Keratinocyte (primary cell): ENCODE measurements around the gene INSYN1. TPM values are rescaled to one million over a fixed set of nuclear protein-coding genes. Genes with fewer than 3 reads are reported as not detected.

Experiments
- DNase-seq: peaks from one replicate; pipeline ENCODE4 v3.0.0-alpha.2; 2011; ENCODE audit warnings: low read depth, missing footprints, low spot score
- FAIRE-seq: peaks from 2 replicates; lab custom pipeline; 2011; peaks lifted over from hg19 to GRCh38; lab: Jason Lieb, UNC
- H2AFZ ChIP-seq: 2 replicates; pipeline ENCODE4 v1.6.0; 2012; ENCODE audit warnings: low read length, control low read depth, inconsistent platforms; ENCODE audit not compliant: control insufficient read depth
- H3K27ac ChIP-seq: 2 replicates; pipeline ENCODE4 v1.5.1; 2011; ENCODE audit warnings: low read length; ENCODE audit not compliant: control insufficient read depth, insufficient read depth
- H3K27me3 ChIP-seq: 3 replicates; pipeline ENCODE4 v1.6.0; 2011; ENCODE audit warnings: low read length; ENCODE audit not compliant: control insufficient read depth, insufficient read depth; ENCODE audit errors: extremely low read depth
- H3K36me3 ChIP-seq, 2 experiments: 2 replicates in 1 of 2; 3 replicates in 1 of 2; pipeline ENCODE4 v1.5.1; 2011; ENCODE audit warnings: low read length in 2 of 2, mild to moderate bottlenecking in 1 of 2; ENCODE audit not compliant: control insufficient read depth in 2 of 2, insufficient read depth in 2 of 2; ENCODE audit errors: extremely low read depth in 1 of 2
- H3K4me1 ChIP-seq: 3 replicates; pipeline ENCODE4 v1.5.1; 2011; ENCODE audit warnings: low read length; ENCODE audit not compliant: control insufficient read depth, insufficient read depth; ENCODE audit errors: extremely low read depth
- H3K4me2 ChIP-seq: 3 replicates; pipeline ENCODE4 v1.6.0; 2011; ENCODE audit warnings: low read depth, low read length; ENCODE audit not compliant: control insufficient read depth, insufficient read depth; ENCODE audit errors: extremely low read depth
- H3K4me3 ChIP-seq, 3 experiments: fragments of 200-600 bp in 1 of 3; sonication (generic) in 1 of 3; 2 replicates in 2 of 3; 3 replicates in 1 of 3; pipeline ENCODE4 v1.5.1; 2011 to 2016; ENCODE audit warnings: low read length in 3 of 3, mild to moderate bottlenecking in 3 of 3, control low read depth in 2 of 3, inconsistent platforms in 1 of 3, low read depth in 1 of 3, mixed read lengths in 1 of 3, mixed run types in 1 of 3, moderate library complexity in 1 of 3; ENCODE audit not compliant: control insufficient read depth in 2 of 3, insufficient read depth in 2 of 3; ENCODE audit errors: extremely low read depth in 1 of 3
- H3K79me2 ChIP-seq: 2 replicates; pipeline ENCODE4 v1.6.0; 2012; ENCODE audit warnings: low read length; ENCODE audit not compliant: control insufficient read depth, insufficient read depth
- H3K9ac ChIP-seq: 3 replicates; pipeline ENCODE4 v1.6.0; 2011; ENCODE audit warnings: low read length; ENCODE audit not compliant: control insufficient read depth, insufficient read depth; ENCODE audit errors: extremely low read depth
- H3K9me1 ChIP-seq: 3 replicates; pipeline ENCODE4 v1.6.0; 2011; ENCODE audit warnings: low read length; ENCODE audit not compliant: control insufficient read depth, insufficient read depth; ENCODE audit errors: extremely low read depth
- H3K9me3 ChIP-seq: 2 replicates; pipeline ENCODE4 v1.5.1; 2012; ENCODE audit warnings: low read depth, low read length; ENCODE audit not compliant: control insufficient read depth
- H4K20me1 ChIP-seq: 3 replicates; pipeline ENCODE4 v1.6.0; 2011; ENCODE audit warnings: low read length; ENCODE audit not compliant: control insufficient read depth, insufficient read depth; ENCODE audit errors: extremely low read depth
- CTCF ChIP-seq, 3 experiments: IDR thresholded peaks in 1 of 3; conservative IDR thresholded peaks in 1 of 3; optimal IDR thresholded peaks in 1 of 3; 2 replicates in 2 of 3; 3 replicates in 1 of 3; pipeline versions ENCODE3 to v1.5.1; 2011; ENCODE audit warnings: low read length in 3 of 3, mild to moderate bottlenecking in 3 of 3, moderate library complexity in 2 of 3, control low read depth in 1 of 3, inconsistent platforms in 1 of 3; ENCODE audit not compliant: insufficient read depth in 2 of 3; ENCODE audit errors: extremely low read depth in 1 of 3
- EZH2 ChIP-seq: IDR thresholded peaks from one replicate; pipeline ENCODE4 v1.6.1; 2012; ENCODE audit warnings: inconsistent platforms, mild to moderate bottlenecking, low read length, moderate library complexity
- dilution Hi-C: fragments of 300-500 bp; cut with MboI; formaldehyde crosslinking; loops from one replicate; pipeline ENCODE4 v1.7.0; 2020; ENCODE audit warnings: low sequenced_read_pairs; ENCODE audit not compliant: extremely low pct_ligation_motif_present
- polyA plus RNA-seq, 5 experiments: library from polyadenylated mRNA; depleted of rRNA in 3 of 5; stranded (reverse) in 3 of 5; stranded (forward) in 1 of 5; unstranded in 1 of 5; fragments of >200 nt; gene quantifications; 1 replicate in 1 of 5; 2 replicates in 3 of 5; 3 replicates in 1 of 5; pipeline versions ENCODE4 v1.2.1 to v1.2.3, GENCODE V29; 2011 to 2012; ENCODE audit warnings: missing spikeins in 2 of 5, low read depth in 1 of 5, low replicate concordance in 1 of 5

The INSYN1 gene
- polyA plus RNA-seq, 1 donor (not counting 4 experiments of a cell fraction or from before 2014, with no cell fraction given) = 0.47 TPM

- no peak overlapping the region for H2AFZ ChIP-seq
- no peaks in the 10 kb centered on the region for H3K9me3 ChIP-seq
- no peaks in the 10 kb centered on the region for H3K36me3 ChIP-seq
- peaks cover 4% of the 10 kb centered on the region for H4K20me1 ChIP-seq
- no peak overlapping the region for H3K9ac ChIP-seq
- DNase-seq = no peak
- H3K9me1 ChIP-seq = no peaks in the 10 kb centered on the region
- no peak overlapping the region for H3K4me3 ChIP-seq
- no peak overlapping the region for H3K27ac ChIP-seq
- no peak for FAIRE-seq
- dilution Hi-C loops = no loop called here
- H3K79me2 ChIP-seq = no peaks in the 10 kb centered on the region
- peaks cover 80% of the 10 kb centered on the region for H3K27me3 ChIP-seq
- no peak overlapping the region for H3K4me2 ChIP-seq
- TF ChIP-seq EZH2 (no peak), CTCF (optimal IDR thresholded peaks at IDR 0.05 in 1 of 3, IDR thresholded peaks at IDR 0.05 in 1 of 3, conservative IDR thresholded peaks at IDR 0.05 in 1 of 3; ENCODE audit: extremely low read depth in 1 of 3, insufficient read depth in 2 of 3, low read length in 3 of 3) (no peak)
- H3K4me1 ChIP-seq = no peaks in the 10 kb centered on the region
Observed at GRCh38 chr15:73755481-73755880, 2.3 kb upstream of the INSYN1 start.

- Histone ChIP-seq H3K4me2 (no peak overlapping the region), H3K36me3 (no peaks in the 10 kb centered on the region), H3K9me3 (no peaks in the 10 kb centered on the region), H3K9me1 (no peaks in the 10 kb centered on the region), H4K20me1 (peaks cover 4% of the 10 kb centered on the region), H3K79me2 (no peaks in the 10 kb centered on the region), H3K27me3 (peaks cover 79% of the 10 kb centered on the region), H3K27ac (no peak overlapping the region), H3K4me1 (no peaks in the 10 kb centered on the region), H2AFZ (no peak overlapping the region), H3K4me3 (no peak overlapping the region), H3K9ac (no peak overlapping the region)
- dilution Hi-C loops = no loop called here
- no peak for DNase-seq
- TF ChIP-seq CTCF (optimal IDR thresholded peaks at IDR 0.05 in 1 of 3, IDR thresholded peaks at IDR 0.05 in 1 of 3, conservative IDR thresholded peaks at IDR 0.05 in 1 of 3; ENCODE audit: extremely low read depth in 1 of 3, insufficient read depth in 2 of 3, low read length in 3 of 3) = no peak
- no peak for TF ChIP-seq EZH2
- no peak for FAIRE-seq
Observed at GRCh38 chr15:73754461-73754860, 1.3 kb upstream of the INSYN1 start.
